ENCODE measurements around the gene WDR7.

The WDR7 gene

DNA sequence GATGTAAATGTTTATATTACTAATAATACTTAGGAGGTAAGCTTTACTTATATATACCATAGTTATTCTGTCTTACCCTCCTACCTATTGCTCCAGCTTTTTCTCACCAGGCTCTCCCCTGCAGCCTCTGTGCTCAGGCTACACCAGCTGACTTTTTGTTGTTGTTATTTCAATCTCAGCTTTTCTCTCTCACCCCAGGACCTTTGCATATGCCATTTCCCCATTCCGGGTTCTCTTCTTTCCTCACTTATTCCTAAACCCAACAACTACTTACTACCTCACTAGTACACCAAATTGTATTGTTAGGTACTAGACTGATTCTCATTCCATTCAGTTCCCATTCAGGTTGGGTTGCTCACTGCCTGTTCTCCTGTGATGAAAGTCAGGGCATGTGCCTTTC lies 339.5 kb downstream of the WDR7 start:
- H3K27ac ChIP-seq: no peak overlapping the region
- H3K4me3 ChIP-seq: no peak overlapping the region
- H3K27me3 ChIP-seq: no peaks in the 10 kb centered on the region
- H3K36me3 ChIP-seq: peaks cover 0 to 9% (median 0%) of the 10 kb centered on the region in 11 experiments; a peak in 2 of 22 replicates
- no peak overlapping the region for H3K9ac ChIP-seq
- no peak for TF ChIP-seq Cebpa-rat (IDR thresholded peaks at IDR 0.05)
- no peak overlapping the region for H3K4me2 ChIP-seq
- H3K9me3 ChIP-seq (replicated peaks in 1 of 11): peaks cover 0 to 8% (median 0%) of the 10 kb centered on the region in 11 experiments; a peak in 2 of 22 replicates
- no peaks in the 10 kb centered on the region for H4K20me1 ChIP-seq
- no peaks in the 10 kb centered on the region for H3K4me1 ChIP-seq

DNA sequence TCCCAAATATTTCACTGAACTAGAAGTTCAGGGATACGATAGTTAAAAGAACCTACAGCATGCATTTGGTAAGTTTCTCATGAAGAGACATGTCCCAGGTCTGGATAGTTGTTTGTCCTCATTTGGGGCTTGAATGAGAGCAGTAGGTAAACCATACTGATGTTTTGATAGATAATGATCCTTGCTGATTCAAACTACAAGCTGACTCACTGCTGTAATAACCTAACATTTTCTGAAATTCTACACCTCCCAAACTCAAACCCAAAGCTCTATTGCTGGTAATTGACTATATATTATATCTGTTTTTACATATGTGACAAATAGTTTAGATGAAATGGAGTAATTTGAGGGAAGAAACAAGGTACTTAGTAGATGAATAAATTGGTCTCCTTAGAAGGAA lies 341.6 kb downstream of the WDR7 start:
- Histone ChIP-seq H3K9ac (no peak overlapping the region), H3K4me1 (no peaks in the 10 kb centered on the region; a peak in 2 of 20 replicates), H3K27ac (no peak overlapping the region), H4K20me1 (no peaks in the 10 kb centered on the region; a peak in 1 of 22 replicates), H3K36me3 (peaks cover 0 to 9% (median 0%) of the 10 kb centered on the region in 11 experiments; a peak in 2 of 22 replicates), H3K27me3 (no peaks in the 10 kb centered on the region), H3K4me3 (no peak overlapping the region), H3K9me3 (replicated peaks in 1 of 11) (peaks cover 0 to 8% (median 0%) of the 10 kb centered on the region in 11 experiments; a peak in 2 of 22 replicates), H3K4me2 (no peak overlapping the region)
- TF ChIP-seq Cebpa-rat (IDR thresholded peaks at IDR 0.05): no peak

DNA sequence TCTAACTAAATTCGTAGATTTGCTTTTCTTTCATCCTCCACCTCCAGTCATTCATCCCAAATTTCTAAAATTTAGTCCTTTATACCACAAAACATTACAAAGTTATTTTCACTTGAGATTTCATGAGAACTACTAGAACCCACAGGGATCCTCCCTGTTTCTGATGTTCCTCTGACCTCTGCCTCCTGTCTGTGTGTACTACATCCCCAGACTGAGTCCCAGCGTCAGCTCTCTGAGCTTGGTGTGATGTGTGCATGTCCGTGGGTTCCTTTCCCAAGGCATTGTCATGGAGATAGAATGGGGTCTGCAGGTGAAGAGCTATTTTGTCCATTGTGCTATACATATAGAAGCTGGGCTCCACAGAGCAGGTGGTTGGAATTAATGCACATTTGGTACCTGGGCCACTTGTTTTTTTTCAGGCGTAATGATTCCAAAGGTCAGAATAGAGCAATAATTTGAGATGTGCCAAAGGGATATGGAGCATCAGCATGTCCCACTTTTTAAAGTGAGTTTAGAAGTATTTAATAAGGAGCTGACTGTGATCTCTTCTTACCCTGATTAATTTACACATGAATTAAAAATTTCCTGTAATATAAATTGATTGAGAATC lies 344.5 kb downstream of the WDR7 start:
- Histone ChIP-seq H4K20me1 (no peaks in the 10 kb centered on the region; a peak in 1 of 22 replicates), H3K27me3 (no peaks in the 10 kb centered on the region), H3K9ac (no peak overlapping the region), H3K36me3 (peaks cover 0 to 6% (median 0%) of the 10 kb centered on the region in 11 experiments; a peak in 2 of 22 replicates), H3K27ac (no peak overlapping the region), H3K4me3 (no peak overlapping the region), H3K9me3 (replicated peaks in 1 of 11) (peaks cover 0 to 4% (median 0%) of the 10 kb centered on the region in 11 experiments; a peak in 2 of 22 replicates), H3K4me1 (peaks cover 0 to 6% (median 5%) of the 10 kb centered on the region in 10 experiments; a peak in 15 of 20 replicates), H3K4me2 (no peak overlapping the region)
- no peak for TF ChIP-seq Cebpa-rat (IDR thresholded peaks at IDR 0.05)

DNA sequence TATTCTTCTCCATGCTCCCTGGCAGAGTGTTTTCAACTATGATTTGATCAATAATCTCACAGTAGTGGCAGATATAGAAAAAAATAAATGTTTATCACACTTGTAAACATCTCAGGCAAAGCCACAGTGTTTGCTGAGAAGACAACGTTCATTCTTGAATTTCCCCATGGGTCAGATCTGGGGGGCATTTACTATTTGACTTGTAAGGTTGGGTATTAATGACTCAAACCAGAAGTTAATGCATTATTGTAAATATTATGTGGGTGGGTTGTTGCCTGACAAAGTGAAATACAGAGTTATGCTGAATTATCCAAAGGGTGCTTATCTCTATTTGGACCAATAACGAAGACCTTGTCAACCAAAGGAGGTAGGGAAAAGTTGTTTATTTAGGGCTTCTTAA lies 346.0 kb downstream of the WDR7 start:
- no peak overlapping the region for H3K4me3 ChIP-seq
- H3K9me3 ChIP-seq (replicated peaks in 1 of 11): no peaks in the 10 kb centered on the region
- 0 out of 22 replicates have a peak, but pooled peaks cover 0 to 4% (median 0%) of the 10 kb centered on the region in 11 experiments for H3K36me3 ChIP-seq
- no peak overlapping the region for H3K9ac ChIP-seq
- TF ChIP-seq Cebpa-rat (IDR thresholded peaks at IDR 0.05): no peak
- H3K4me1 ChIP-seq: peaks cover 8 to 22% (median 14%) of the 10 kb centered on the region in 10 experiments; a peak in 19 of 20 replicates
- no peak overlapping the region for H3K4me2 ChIP-seq
- no peaks in the 10 kb centered on the region; a peak in 1 of 22 replicates for H4K20me1 ChIP-seq
- H3K27ac ChIP-seq: no peak overlapping the region
- no peaks in the 10 kb centered on the region for H3K27me3 ChIP-seq

DNA sequence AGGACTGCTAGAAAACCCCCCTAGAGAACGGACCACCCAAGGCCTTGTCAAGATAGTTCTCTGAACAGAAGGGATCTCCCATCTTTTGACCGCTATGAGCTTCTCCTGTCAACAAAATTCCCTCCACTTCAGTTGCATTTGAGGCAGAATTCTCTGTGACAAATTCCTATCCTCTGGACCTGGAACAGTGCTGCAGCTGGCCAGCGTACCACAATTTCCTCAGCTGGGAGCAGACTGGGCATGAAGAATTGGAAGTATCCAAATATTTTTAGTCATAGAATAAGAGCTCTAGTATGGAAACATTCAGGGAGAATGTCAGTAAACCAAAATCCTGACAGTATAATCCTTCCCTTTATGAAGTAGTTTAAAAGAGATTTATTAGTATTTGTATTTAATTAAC lies 348.7 kb downstream of the WDR7 start:
- H3K36me3 ChIP-seq: 0 out of 22 replicates have a peak, but pooled peaks cover 0 to 4% (median 0%) of the 10 kb centered on the region in 11 experiments
- no peak overlapping the region for H3K27ac ChIP-seq
- H3K4me3 ChIP-seq: no peak overlapping the region
- H3K4me2 ChIP-seq: no peak overlapping the region
- no peak for TF ChIP-seq Cebpa-rat (IDR thresholded peaks at IDR 0.05)
- H3K27me3 ChIP-seq: no peaks in the 10 kb centered on the region
- H4K20me1 ChIP-seq: no peaks in the 10 kb centered on the region; a peak in 1 of 22 replicates
- H3K4me1 ChIP-seq: peaks cover 16 to 46% (median 28%) of the 10 kb centered on the region in 10 experiments
- H3K9ac ChIP-seq: no peak overlapping the region
- H3K9me3 ChIP-seq (replicated peaks in 1 of 11): no peaks in the 10 kb centered on the region

DNA sequence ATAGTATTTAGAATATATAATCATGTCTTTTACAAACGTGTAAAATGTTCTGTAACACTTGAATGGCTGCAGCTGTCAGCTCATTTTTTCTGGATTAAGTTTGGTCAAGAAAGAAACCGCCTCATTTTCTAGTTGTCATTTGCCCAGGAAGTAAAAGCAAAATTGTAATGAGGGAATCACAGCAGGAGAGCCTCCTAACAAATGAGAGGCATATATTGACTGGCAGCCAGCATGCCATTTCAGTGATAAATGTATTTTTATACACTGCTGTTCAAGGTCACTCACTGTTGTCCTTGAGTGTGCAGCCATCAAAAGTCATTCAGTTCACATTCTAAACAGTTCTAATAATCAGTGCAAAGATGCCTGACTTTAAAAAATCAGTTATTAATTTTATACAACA lies 351.5 kb downstream of the WDR7 start:
- Histone ChIP-seq H3K4me1 (peaks cover 16 to 48% (median 35%) of the 10 kb centered on the region in 10 experiments), H3K27me3 (no peaks in the 10 kb centered on the region), H3K4me2 (peak overlapping the region in 6 of 11 experiments; percentile 4 to 56 (median 38); a peak in 8 of 22 replicates), H3K27ac (no peak overlapping the region), H3K4me3 (no peak overlapping the region), H3K36me3 (0 out of 22 replicates have a peak, but pooled peaks cover 0 to 4% (median 0%) of the 10 kb centered on the region in 11 experiments), H3K9ac (no peak overlapping the region), H4K20me1 (no peaks in the 10 kb centered on the region), H3K9me3 (replicated peaks in 1 of 11) (no peaks in the 10 kb centered on the region)
- TF ChIP-seq Cebpa-rat (IDR thresholded peaks at IDR 0.05): no peak

DNA sequence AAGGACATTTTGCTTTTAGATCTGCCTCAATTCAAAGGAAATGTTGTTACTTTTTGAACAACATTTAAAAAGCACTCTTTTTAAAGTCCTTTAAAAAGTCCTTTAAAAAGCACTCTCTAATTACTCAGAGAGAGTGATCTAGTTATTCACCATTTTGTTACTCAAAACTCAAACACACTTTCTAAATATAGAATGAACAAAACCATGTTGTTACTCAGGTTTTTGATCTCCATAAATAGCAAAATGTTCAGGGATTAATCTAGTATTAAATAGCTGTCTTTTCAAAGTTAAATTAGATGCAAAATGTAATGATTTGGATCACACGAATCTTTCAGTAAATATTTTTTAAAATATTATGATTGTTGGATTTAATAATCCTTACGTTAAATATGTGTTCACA lies 352.2 kb downstream of the WDR7 start:
- H3K4me1 ChIP-seq: peaks cover 23 to 55% (median 40%) of the 10 kb centered on the region in 10 experiments

DNA sequence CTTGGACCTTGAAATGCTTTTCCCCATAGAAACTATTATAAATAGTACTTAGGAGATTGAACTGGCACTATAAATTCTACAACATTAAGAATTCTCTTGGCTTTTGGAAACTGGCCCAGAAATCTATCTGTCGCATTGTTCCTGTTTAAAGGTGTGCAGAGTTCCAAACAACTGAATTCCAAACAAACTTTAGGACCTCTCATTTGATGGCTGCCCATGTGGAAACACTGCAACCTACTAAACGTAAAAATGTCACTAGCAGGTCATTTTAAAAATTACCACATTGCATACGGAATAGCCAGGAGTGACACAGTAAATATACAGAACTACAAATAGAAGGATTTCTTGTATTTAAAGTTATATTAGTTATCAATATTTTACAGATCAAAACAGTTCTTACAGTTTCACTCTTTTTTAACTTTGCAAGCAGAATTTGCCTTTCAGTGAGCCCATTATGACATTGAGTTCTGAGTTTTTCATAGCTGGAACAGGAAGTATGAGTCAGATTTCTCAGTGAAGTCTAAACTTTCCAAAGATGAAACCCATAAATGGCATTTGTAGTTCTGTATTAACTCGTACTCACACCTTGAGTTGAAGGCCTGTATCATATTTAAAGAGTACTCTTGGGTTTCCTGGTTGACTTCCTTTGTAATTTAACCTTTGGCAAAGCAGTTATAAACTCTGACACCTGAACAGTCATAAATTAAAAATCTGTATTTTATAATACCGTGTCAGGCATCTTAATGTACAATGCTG lies 353.4 kb downstream of the WDR7 start:
- H3K9ac ChIP-seq: no peak overlapping the region
- H3K27me3 ChIP-seq: no peaks in the 10 kb centered on the region
- H3K36me3 ChIP-seq: no peaks in the 10 kb centered on the region
- H3K9me3 ChIP-seq (replicated peaks in 1 of 11): no peaks in the 10 kb centered on the region
- H3K4me2 ChIP-seq: peak overlapping the region in 10 of 11 experiments; percentile 8 to 77 (median 36); a peak in 17 of 22 replicates
- peaks cover 24 to 57% (median 41%) of the 10 kb centered on the region in 10 experiments for H3K4me1 ChIP-seq
- no peaks in the 10 kb centered on the region for H4K20me1 ChIP-seq
- no peak overlapping the region for H3K27ac ChIP-seq
- no peak overlapping the region for H3K4me3 ChIP-seq
- TF ChIP-seq Cebpa-rat (IDR thresholded peaks at IDR 0.05): no peak

More for the DNA sequence above, 352.2 kb downstream of the WDR7 start:
- H4K20me1 ChIP-seq: no peaks in the 10 kb centered on the region
- H3K9me3 ChIP-seq (replicated peaks in 1 of 11): no peaks in the 10 kb centered on the region
- H3K4me2 ChIP-seq: peak overlapping the region in 2 of 11 experiments; percentile 42 to 56; a peak in 2 of 22 replicates
- no peak overlapping the region for H3K27ac ChIP-seq
- no peak for TF ChIP-seq Cebpa-rat (IDR thresholded peaks at IDR 0.05)
- H3K27me3 ChIP-seq: no peaks in the 10 kb centered on the region
- H3K4me3 ChIP-seq: no peak overlapping the region
- no peaks in the 10 kb centered on the region for H3K36me3 ChIP-seq
- no peak overlapping the region for H3K9ac ChIP-seq

DNA sequence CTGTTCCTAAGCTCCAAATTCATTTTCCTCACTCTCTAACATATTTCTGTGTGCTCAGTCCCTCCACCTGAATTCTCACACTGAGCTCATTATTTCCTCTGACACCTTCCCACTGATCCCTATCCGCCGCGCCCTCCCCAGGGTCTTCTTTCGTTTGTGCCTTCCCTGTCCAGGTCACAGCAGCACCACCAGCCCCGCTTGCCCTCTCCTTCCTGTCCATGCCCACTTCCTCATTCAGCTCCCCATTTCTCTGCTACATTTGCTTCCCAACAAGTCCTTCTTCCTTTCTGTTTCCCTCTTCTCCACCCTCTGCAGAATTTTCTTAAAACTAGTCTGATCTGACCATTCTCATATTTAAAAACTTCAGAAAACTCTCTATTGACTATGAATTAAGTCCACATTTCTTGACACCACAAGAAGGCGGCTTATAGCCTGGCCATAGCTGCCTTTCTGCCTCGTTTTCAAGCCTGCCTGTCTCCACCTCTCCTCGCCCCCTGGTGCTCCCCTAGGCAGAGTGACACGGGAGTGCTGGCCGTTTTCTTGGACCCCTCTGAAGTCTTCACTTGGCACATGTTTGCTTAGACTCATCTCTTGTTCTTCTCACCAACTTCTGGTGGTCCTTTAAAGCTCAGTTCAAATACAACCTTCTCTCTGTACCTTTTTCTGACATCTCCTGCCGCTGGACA lies 357.0 kb downstream of the WDR7 start:
- Histone ChIP-seq H3K27ac (no peak overlapping the region), H3K9ac (no peak overlapping the region), H3K4me3 (no peak overlapping the region), H3K4me2 (peak overlapping the region in 8 of 11 experiments; percentile 2 to 60 (median 40); a peak in 13 of 22 replicates), H3K4me1 (peaks cover 10 to 33% (median 20%) of the 10 kb centered on the region in 10 experiments), H3K9me3 (replicated peaks in 1 of 11) (no peaks in the 10 kb centered on the region), H4K20me1 (no peaks in the 10 kb centered on the region), H3K27me3 (no peaks in the 10 kb centered on the region), H3K36me3 (no peaks in the 10 kb centered on the region)
- no peak for TF ChIP-seq Cebpa-rat (IDR thresholded peaks at IDR 0.05)

Measured in BLaER1 treated with 17β-estradiol and CSF1 and Interleukin-3, amounts not matched to agents 10 nM and 100 nM (cell line).